GM12891 (cell line): ENCODE measurements around the gene SNRPA1.

Source experiments
- POLR2A ChIP-seq: IDR thresholded peaks from 2 replicates; pipeline ENCODE4 v1.6.1; 2011; ENCODE audit warnings: low read depth, low read length, control low read depth
- POLR2AphosphoS5 ChIP-seq: IDR thresholded peaks from 2 replicates; pipeline ENCODE4 v1.6.1; 2011; ENCODE audit warnings: low read depth, low read length, control low read depth
- TAF1 ChIP-seq: IDR thresholded peaks from 2 replicates; pipeline ENCODE4 v1.6.1; 2011; ENCODE audit warnings: low read depth, low read length, control low read depth

GRCh38 chr15:101264011-101264410 lies 31.0 kb downstream of the SNRPA1 start:
- TF ChIP-seq POLR2AphosphoS5 = no peak
- no peak for TF ChIP-seq POLR2A
- no peak for TF ChIP-seq TAF1
